OCI-M2 (cell line): ENCODE measurements around the gene ARHGEF38.
"Not testable (repeated sequence)": the region's sequence is repeated elsewhere in the genome, so short reads cannot be mapped to it uniquely, and the experiment has no call there.

Experiments
- DNase-seq: peaks from one replicate; lab custom pipeline; 2025; ENCODE audit not compliant: unreplicated experiment; lab: John Stamatoyannopoulos, UW

ARHGEF38 gene

GRCh38 chr4:105607876-105608275 lies 55.5 kb downstream of the ARHGEF38 start:
- DNase-seq: no peak

GRCh38 chr4:105609819-105610218 lies 57.4 kb downstream of the ARHGEF38 start:
- not testable (repeated sequence) for DNase-seq

- DNase-seq: no peak
Measured at GRCh38 chr4:105613306-105613705, 60.9 kb downstream of the ARHGEF38 start.

- no peak for DNase-seq
Measured at GRCh38 chr4:105619188-105619931, 66.9 kb downstream of the ARHGEF38 start.

GRCh38 chr4:105620640-105621323 lies 68.4 kb downstream of the ARHGEF38 start:
- DNase-seq: no peak

GRCh38 chr4:105622269-105622668 lies 69.8 kb downstream of the ARHGEF38 start:
- DNase-seq: no peak

- no peak for DNase-seq
Measured at GRCh38 chr4:105623099-105623498, 70.7 kb downstream of the ARHGEF38 start.

- DNase-seq: no peak
Measured at GRCh38 chr4:105624530-105624929, 72.1 kb downstream of the ARHGEF38 start.

GRCh38 chr4:105625214-105625613 lies 72.8 kb downstream of the ARHGEF38 start:
- no peak for DNase-seq

GRCh38 chr4:105626846-105627245 lies 74.4 kb downstream of the ARHGEF38 start:
- DNase-seq: no peak

- no peak for DNase-seq
Measured at GRCh38 chr4:105627620-105628019, 75.2 kb downstream of the ARHGEF38 start.

- no peak for DNase-seq
Measured at GRCh38 chr4:105630670-105631655, 78.5 kb downstream of the ARHGEF38 start.

- no peak for DNase-seq
Measured at GRCh38 chr4:105631818-105632400, 79.5 kb downstream of the ARHGEF38 start.

- DNase-seq: no peak
Measured at GRCh38 chr4:105632599-105632998, 80.2 kb downstream of the ARHGEF38 start.

GRCh38 chr4:105633241-105633640 lies 80.8 kb downstream of the ARHGEF38 start:
- DNase-seq: no peak

- no peak for DNase-seq
Measured at GRCh38 chr4:105634402-105635080, 82.1 kb downstream of the ARHGEF38 start.

- no peak for DNase-seq
Measured at GRCh38 chr4:105637408-105638176, 85.2 kb downstream of the ARHGEF38 start.

- no peak for DNase-seq
Measured at GRCh38 chr4:105641845-105642244, 89.4 kb downstream of the ARHGEF38 start.

GRCh38 chr4:105644257-105644656 lies 91.8 kb downstream of the ARHGEF38 start:
- no peak for DNase-seq

- no peak for DNase-seq
Measured at GRCh38 chr4:105645440-105645839, 93.0 kb downstream of the ARHGEF38 start.
